GM19099 (cell line): Measurements from ENCODE around the gene ESYT2.

Experiments
- POLR2A ChIP-seq: IDR thresholded peaks from 3 replicates; pipeline ENCODE4 v1.6.1; 2011; ENCODE audit warnings: low read depth; ENCODE audit not compliant: insufficient read length; ENCODE audit errors: extremely low read depth

Gene ESYT2

DNA sequence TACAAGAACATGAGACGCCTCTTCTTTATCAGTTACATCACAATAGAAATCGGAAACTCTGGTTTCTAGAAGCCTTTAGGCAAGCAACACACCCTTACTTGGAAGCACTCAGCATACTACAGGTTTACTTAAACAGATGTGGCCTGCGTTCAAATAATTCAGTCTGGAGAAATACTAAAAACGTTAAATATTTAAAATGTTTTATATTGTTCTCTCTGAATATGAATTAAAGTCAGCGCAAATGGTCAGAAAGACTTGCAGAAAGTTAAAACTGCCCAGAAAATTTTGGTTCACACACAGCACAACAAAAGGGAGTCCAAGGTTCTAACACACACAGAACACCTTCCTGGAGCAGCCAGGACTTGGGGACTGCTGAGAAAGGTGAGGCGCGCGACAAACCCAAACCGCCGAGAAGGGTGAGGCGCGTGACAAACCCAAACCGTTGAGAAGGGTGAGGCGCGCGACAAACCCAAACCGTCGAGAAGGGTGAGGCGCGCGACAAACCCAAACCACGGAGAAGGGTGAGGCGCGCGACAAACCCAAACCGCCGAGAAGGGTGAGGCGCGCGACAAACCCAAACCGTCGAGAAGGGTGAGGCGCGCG, 25.8 kb downstream of the ESYT2 start:
- TF ChIP-seq POLR2A = no peak

DNA sequence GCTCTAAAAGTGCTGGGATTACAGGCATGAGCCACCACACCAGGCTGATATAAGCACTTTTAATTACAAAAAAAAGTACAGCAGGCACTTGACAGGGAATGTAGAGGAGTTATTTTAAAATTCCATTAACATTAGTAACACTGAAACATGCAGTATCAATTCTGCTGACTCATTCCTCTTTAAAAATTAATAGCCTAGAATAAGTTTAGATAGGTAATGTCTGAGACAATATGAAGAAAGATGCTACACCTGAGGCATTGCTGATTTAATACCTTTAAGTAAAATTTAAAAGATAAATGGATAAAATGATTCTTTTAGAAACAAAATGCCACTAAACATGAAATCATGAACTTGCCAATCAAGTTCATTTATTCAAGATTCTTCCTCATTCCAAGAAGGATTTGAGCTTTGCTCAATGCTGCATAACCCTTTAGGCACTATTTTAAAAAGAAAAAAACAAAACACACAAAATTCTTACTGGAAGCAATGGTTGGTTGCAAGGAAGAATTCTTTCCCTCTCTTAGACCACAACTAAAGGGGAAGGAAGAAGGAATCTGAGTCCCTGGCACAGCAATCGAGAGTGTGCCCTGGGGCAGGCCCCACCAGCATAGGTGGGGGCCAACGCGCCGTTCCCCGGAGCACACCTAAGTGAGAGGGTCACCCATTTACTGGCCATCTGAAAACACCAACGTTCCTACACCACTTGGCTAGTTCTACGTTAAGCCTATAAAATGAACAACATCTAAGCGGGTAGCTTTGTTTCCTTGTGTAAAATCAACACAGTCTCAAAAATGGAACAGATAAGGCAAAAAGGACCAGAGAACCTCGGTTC, 26.6 kb downstream of the ESYT2 start:
- no peak for TF ChIP-seq POLR2A

DNA sequence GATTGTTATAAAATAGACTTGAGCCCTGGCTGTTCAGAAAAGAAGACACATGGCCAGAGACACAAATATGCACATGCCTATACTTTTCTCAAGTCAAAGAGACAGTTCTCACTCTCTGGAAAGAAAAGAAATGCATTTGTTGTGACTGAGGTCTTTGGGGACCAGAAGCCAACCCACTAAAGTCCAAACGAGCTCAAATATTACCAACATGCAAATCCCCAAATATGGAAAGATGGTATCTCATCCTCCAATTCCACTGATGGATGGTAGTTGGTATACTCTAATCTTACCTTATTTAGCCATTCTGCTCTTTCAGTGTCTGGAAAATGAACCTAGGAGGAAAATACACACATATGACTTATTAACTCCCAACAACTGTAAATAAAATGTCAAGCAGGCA, 30.6 kb downstream of the ESYT2 start:
- TF ChIP-seq POLR2A = no peak

DNA sequence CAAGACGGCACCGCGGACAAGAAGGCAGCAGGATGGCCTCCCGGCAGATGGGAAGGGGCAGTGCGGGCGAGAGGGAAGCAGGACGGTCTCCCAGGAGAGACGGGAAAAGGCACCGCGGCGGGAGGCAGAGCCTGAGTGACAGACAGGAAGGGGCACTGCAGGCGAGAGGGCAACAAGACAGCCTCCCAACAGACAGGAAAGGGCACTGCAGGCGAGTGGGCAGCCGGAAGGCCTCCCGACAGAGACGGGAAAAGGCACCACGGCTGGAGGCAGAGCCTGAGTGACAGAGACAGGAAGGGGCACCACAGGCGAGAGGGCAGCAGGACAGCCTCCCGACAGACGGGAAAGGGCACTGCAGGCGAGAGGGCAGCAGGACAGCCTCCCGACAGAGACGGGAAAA, 32.6 kb downstream of the ESYT2 start:
- no peak for TF ChIP-seq POLR2A

DNA sequence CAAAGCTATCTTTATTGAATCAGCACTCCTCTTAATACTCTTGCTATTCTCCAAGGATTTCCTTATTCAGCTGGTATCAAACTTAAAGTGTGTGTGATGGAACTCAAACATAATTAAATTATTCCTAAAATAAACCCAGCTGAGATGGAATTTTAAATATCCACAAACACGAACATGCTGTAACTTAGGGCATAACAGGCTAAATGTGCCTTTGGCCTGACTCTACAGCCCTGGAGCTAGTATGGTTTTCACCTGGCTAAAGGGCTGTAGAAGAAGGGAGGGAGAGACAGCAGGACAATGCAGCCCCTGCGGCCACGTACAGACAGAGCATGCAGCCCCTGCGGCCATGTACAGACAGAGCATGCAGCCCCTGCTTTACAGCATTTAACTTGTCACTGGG, 34.0 kb downstream of the ESYT2 start:
- no peak for TF ChIP-seq POLR2A

DNA sequence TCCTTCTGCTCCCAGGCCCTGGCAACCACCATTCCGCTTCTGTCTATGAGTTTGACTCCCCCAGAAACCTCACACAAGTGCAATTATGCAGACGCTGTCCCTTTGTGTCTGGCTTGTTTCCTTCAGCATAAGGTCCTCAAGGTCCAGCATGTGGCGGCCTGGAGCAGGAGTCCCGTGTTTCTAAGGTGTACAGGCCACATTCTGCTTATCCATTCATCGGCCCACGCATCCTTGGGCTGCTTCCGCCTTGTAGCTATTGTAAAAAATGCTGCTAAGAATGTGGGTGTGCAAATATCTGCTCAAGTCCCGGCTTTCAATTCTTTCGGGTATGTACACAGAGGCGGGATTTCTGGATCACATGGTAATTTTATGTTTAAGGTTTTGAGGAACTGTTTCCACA, 38.2 kb downstream of the ESYT2 start:
- no peak for TF ChIP-seq POLR2A

DNA sequence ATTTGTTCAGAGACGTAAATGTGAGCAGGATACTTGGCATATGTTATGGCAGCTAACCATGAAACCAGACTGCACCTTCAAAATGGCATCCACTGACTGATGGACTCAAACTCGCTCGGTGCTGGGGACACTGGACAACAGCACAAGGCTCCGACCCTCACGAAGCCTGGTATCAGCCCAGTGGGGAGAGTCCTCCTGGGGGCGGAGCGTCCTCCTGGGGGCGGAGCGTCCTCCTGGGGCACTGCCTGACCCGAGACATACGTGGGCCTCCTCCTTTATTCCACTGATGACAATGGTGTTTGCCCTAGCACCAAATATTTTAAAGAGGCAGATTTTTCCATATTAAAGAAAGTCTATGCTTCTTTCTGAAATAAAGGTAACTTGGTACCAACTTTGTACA, 39.5 kb downstream of the ESYT2 start:
- no peak for TF ChIP-seq POLR2A

DNA sequence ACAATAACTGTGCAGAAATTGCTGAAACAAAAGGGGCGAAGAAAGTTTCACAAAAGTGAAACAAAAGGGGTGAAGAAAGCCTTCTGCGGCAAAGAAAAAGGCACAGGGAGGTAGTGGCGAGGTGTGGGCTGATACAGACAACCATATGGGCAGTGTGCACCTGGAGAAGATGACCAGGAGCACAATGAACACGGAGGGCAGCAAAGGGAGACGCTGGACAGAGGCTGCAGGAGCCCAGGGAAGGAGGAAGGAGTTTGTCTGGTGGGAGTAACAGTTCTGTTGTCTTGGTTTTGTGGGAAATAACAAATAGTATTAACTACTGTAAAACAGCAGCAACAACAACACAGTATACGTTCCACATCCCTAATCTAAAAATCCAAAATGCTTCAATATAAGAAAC, 42.4 kb downstream of the ESYT2 start:
- TF ChIP-seq POLR2A = no peak

DNA sequence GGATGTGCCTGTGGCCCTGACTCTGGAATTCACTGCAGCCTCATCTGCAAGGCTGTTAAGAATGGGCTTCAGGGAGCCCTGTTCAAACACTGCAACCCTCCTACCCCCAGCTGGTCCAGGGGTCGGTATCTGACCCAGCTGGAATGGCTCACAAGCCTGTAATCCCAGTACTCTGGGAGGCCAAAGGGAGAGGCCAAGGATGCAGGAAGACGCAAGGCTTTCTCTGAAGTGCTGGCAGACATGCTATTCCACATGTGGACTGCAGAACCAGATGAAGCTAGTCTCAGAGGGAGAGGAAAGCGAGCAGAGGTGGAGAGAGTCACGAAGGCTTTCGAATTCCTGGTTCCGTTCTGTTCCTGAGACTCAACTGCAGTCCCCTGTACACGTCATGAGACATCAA, 45.0 kb downstream of the ESYT2 start:
- no peak for TF ChIP-seq POLR2A

DNA sequence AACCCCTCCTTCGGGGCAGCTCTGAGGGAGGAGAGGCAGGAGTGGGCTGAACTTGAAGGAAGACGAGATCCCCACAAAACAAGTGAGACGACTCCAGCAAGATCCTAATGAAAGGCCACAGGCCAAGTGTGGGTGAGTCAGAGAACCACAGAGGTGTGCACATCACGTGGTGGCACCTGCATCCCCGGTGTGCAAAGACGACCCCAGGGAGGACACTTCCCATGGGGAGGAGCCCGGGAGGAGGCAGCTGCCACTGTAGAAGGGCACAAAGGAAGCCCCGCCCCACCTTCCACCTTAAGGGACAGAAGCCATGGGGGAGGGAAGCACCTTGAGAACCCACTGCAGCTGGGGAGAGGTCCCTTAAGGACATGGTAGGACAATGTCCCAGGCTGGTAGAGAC, 45.7 kb downstream of the ESYT2 start:
- TF ChIP-seq POLR2A = no peak

DNA sequence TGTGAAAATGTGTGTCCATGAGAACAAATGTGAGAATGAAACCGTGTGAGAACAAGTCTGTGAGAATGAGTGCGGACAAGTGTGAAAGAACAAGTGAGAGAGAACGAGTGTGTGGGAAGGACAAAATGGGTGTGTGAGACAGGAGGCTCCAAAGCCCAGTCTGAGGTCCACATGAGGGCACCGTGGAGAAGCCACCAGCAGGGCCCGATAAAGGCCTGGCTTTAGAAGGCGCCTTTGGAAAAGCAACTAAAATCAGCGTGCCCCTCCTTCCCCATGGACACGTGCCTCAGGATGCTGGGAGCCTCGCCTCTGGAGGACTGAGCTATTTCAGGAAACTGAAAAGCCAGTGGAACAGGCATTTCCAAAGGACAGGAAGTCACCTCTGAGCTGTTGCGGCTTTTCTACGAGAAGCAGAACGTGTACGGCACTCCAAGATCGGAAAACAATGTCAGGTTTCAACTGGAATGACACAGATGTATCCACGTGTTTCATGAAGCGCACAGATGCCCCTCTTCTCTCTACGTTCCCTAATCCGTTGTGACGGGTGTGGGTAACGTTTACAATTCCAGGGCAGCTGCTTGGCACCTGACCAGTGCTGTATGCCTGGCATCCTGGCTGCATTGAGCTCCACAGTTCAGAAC, 46.4 kb downstream of the ESYT2 start:
- no peak for TF ChIP-seq POLR2A

DNA sequence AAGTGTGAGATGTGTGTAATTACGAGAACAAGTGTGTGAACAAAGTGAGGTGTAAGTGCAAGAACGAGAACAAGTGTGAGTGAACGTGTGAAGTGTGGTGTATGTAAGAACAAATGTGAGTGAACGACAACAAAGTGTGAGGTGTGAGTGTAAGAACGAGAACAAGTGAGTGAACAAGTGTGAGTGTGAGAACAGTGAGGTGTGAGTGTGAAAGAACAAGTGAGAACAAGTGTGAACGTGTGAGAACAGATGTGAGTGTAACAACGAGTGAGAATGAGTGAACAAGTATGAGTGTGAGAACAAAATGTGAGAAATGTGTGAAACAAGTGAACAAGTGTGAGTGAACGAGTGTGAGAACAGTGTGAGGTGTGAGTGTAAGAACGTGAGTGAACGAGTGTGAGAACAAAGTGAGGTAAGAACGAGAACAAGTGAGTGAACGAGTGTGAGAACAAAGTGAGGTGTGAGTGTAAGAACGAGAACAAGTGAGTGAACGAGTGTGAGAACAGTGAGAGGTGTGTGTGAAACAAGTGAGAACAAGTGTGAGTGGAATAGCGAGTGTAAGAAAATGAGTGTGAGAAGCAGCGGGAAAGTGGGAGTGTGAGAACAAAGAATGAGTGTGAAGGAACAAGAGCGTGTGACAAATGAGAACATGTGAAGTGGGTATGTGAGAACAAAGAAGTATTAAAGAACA, 47.2 kb downstream of the ESYT2 start:
- TF ChIP-seq POLR2A = no peak

DNA sequence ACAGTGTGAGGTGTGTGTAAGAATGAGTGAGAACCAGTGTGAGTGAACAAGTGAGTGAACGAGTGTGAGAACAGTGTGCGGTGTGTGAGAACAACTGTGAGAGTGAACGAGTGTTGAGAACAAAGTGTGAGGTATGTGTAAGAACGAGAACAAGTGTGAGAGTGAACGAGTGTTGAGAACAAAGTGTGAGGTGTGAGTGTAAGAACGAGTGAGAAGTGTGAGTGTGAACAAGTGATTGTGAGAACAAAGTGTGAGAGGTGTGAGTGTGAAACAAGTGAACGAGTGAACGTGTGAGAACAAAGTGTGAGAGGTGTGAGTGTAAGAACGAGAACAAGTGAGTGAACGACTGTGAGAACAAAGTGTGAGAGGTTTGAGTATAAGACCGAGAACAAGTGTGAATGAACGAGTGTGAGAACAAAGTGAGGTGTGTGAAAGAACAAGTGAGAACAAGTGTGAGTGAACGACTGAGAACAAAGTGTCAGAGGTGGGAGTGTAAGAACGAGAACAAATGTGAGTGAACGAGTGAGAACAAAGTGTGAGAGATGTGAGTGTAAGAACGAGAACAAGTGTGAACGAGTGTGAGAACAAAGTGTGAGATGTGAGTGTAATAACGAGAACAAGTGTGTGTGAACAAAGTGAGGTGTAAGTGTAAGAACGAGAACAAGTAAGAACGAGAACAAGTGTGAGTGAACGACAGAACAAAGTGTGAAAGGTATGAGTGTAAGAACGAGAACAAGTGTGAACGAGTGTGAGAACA, 47.9 kb downstream of the ESYT2 start:
- no peak for TF ChIP-seq POLR2A

DNA sequence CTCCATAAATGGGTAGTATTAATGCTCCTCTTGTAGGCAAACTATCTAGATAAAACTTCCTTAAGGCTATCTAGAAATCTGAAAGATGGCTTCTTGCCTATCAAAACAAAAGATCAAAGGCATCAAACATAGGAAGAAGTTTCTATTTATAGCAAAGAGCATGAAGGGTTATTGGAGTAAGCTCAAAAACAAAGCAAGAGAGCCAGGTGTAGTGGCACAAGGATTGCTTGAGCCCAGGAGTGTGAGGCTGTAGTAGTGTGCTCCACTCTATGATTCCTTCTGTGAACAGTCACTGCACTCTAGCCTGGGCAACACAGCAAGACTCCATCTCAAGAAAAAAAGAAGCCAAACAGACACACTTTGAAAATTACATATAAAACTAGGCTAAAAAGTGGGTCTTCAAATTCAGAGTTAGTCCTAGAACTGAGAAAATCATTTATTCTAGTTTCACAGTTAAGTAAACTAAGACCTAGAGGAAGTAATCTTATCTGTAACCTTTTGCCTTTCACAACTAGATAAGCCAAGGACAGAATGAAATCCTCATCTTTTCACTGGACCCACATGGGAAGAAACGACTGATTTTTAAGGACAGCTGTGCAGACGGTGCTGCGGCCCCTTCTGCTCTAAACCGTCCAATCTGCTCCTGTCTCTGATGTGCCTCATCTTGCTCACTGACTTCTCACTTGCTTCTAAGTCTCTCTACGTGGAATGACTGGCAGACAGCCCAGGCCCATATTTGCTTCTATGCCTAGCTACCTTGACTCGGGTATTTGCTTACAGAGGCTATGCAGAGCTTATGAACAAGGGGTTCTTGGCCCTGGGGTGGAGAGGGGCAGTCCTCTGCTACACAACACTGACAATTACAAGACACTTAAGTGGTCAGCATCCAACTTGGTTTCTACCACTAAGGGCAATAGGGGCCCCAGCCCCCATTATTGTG, 50.0 kb downstream of the ESYT2 start:
- TF ChIP-seq POLR2A = no peak

DNA sequence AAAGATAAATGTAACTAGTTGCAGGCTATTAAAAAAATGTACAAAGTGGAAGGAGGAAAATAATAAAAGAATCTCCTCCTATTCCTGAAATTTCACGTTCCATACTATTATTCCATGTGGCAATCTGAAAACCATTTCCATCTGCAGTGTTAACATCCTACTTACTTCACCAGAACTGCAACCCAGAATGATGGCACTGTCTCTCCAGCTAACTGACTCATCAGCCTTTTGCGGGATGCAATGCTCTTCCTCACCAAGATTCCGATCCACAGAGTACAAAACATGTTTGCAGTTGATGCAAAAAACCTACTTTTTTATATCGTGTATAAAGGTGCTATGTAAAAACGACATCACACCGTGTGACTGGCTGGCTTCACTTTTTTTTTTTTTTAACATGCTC, 50.8 kb downstream of the ESYT2 start:
- TF ChIP-seq POLR2A = no peak

DNA sequence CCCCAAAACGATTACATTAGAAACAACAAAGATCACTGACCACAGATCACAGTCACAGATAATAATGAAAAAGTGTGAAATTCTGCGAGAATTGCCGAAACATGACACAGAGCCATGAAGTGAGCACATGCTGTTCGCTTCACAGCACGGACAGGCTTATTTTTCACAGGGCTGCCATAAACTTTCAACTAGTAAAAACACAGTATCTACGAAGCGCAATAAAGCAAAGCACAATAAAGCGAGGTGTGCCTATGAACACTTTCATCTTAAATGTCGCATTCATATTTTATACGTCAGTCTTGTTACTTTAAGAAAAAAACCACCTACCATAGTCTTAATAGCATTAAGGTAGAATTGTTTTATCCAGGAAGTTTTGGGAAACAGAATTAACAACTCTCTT, 51.5 kb downstream of the ESYT2 start:
- TF ChIP-seq POLR2A = no peak
